ENCODE data around the gene ZNF575.

ZNF575 gene

DNA sequence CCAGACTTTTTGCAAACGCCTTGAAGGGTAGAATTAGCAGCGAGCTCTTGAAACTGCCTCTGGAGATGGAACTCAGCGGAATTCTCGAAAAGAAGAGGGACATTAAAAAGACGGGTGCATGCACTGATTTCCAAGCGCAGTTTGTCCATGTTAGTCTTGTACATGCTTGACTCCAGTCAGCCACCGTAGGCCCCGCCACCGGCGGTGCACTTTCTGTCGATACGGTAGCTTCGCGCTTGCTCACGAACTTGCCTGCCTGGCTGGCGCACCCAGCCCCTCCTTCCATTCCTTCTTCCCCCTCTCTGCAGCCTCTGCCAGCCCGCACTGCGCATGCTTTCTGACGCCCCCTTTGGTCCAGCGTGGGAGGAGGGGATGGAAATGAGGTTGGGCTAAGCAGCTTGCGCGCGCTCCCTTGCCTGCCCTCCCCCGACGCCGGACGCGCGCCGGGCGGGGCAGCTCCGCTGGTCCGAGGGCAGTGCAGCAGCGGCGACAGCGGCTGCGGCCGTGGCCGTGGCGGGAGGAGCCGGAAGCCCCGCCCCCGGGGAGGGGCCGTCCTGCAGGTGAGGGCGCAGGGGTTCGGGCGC lies at the start of gene ZNF575 (continued):
- TF ChIP-seq, protein P1, sequence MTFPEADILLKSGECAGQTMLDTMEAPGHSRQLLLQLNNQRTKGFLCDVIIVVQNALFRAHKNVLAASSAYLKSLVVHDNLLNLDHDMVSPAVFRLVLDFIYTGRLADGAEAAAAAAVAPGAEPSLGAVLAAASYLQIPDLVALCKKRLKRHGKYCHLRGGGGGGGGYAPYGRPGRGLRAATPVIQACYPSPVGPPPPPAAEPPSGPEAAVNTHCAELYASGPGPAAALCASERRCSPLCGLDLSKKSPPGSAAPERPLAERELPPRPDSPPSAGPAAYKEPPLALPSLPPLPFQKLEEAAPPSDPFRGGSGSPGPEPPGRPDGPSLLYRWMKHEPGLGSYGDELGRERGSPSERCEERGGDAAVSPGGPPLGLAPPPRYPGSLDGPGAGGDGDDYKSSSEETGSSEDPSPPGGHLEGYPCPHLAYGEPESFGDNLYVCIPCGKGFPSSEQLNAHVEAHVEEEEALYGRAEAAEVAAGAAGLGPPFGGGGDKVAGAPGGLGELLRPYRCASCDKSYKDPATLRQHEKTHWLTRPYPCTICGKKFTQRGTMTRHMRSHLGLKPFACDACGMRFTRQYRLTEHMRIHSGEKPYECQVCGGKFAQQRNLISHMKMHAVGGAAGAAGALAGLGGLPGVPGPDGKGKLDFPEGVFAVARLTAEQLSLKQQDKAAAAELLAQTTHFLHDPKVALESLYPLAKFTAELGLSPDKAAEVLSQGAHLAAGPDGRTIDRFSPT (tag by site-specific recombination; IDR thresholded peaks at IDR 0.05), result peak; percentile 36; the same call in 1 of the 2 replicates
- TF ChIP-seq ZNF521 (tag by site-specific recombination; IDR thresholded peaks at IDR 0.05) (no peak), ZNF302 (tag by site-specific recombination; IDR thresholded peaks at IDR 0.05; ENCODE audit: low read depth) (no peak), KLF8 (tag by site-specific recombination; IDR thresholded peaks at IDR 0.05) (no peak), ZNF768 (tag by site-specific recombination; IDR thresholded peaks at IDR 0.05) (no peak), ZFP69B (tag by site-specific recombination; IDR thresholded peaks at IDR 0.05) (peak; percentile 59), ZNF416 (tag by site-specific recombination; IDR thresholded peaks at IDR 0.05) (no peak), ZBTB17 (tag by site-specific recombination; IDR thresholded peaks at IDR 0.05) (peak; percentile 85), ZNF654 (tag by site-specific recombination; IDR thresholded peaks at IDR 0.05; ENCODE audit: low read depth) (no peak), MZF1 (tag by site-specific recombination; IDR thresholded peaks at IDR 0.05; ENCODE audit: borderline replicate concordance) (no peak), ZNF843 (tag by site-specific recombination; IDR thresholded peaks at IDR 0.05) (no peak; the same call in 1 of the 2 replicates), ZNF114 (tag by site-specific recombination; IDR thresholded peaks at IDR 0.05) (no peak), ZNF2 (tag by site-specific recombination; IDR thresholded peaks at IDR 0.05) (peak; percentile 15; the same call in 1 of the 2 replicates), ZBTB48 (tag by site-specific recombination; IDR thresholded peaks at IDR 0.05) (no peak), ZNF121 (tag by site-specific recombination; IDR thresholded peaks at IDR 0.05) (no peak)
- TF ChIP-seq, protein P2, sequence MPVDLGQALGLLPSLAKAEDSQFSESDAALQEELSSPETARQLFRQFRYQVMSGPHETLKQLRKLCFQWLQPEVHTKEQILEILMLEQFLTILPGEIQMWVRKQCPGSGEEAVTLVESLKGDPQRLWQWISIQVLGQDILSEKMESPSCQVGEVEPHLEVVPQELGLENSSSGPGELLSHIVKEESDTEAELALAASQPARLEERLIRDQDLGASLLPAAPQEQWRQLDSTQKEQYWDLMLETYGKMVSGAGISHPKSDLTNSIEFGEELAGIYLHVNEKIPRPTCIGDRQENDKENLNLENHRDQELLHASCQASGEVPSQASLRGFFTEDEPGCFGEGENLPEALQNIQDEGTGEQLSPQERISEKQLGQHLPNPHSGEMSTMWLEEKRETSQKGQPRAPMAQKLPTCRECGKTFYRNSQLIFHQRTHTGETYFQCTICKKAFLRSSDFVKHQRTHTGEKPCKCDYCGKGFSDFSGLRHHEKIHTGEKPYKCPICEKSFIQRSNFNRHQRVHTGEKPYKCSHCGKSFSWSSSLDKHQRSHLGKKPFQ (tag by site-specific recombination; IDR thresholded peaks at IDR 0.05), result no peak
- TF ChIP-seq, protein P3, sequence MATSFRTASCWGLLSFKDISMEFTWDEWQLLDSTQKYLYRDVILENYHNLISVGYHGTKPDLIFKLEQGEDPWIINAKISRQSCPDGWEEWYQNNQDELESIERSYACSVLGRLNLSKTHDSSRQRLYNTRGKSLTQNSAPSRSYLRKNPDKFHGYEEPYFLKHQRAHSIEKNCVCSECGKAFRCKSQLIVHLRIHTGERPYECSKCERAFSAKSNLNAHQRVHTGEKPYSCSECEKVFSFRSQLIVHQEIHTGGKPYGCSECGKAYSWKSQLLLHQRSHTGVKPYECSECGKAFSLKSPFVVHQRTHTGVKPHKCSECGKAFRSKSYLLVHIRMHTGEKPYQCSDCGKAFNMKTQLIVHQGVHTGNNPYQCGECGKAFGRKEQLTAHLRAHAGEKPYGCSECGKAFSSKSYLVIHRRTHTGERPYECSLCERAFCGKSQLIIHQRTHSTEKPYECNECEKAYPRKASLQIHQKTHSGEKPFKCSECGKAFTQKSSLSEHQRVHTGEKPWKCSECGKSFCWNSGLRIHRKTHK (tag by site-specific recombination; IDR thresholded peaks at IDR 0.05), result no peak
- TF ChIP-seq, protein P4, sequence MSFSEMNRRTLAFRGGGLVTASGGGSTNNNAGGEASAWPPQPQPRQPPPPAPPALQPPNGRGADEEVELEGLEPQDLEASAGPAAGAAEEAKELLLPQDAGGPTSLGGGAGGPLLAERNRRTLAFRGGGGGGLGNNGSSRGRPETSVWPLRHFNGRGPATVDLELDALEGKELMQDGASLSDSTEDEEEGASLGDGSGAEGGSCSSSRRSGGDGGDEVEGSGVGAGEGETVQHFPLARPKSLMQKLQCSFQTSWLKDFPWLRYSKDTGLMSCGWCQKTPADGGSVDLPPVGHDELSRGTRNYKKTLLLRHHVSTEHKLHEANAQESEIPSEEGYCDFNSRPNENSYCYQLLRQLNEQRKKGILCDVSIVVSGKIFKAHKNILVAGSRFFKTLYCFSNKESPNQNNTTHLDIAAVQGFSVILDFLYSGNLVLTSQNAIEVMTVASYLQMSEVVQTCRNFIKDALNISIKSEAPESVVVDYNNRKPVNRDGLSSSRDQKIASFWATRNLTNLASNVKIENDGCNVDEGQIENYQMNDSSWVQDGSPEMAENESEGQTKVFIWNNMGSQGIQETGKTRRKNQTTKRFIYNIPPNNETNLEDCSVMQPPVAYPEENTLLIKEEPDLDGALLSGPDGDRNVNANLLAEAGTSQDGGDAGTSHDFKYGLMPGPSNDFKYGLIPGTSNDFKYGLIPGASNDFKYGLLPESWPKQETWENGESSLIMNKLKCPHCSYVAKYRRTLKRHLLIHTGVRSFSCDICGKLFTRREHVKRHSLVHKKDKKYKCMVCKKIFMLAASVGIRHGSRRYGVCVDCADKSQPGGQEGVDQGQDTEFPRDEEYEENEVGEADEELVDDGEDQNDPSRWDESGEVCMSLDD (tag by site-specific recombination; IDR thresholded peaks at IDR 0.05), result no peak
- TF ChIP-seq, protein P5, sequence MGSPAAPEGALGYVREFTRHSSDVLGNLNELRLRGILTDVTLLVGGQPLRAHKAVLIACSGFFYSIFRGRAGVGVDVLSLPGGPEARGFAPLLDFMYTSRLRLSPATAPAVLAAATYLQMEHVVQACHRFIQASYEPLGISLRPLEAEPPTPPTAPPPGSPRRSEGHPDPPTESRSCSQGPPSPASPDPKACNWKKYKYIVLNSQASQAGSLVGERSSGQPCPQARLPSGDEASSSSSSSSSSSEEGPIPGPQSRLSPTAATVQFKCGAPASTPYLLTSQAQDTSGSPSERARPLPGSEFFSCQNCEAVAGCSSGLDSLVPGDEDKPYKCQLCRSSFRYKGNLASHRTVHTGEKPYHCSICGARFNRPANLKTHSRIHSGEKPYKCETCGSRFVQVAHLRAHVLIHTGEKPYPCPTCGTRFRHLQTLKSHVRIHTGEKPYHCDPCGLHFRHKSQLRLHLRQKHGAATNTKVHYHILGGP (tag by site-specific recombination; IDR thresholded peaks at IDR 0.05), result no peak
- TF ChIP-seq, protein P6, sequence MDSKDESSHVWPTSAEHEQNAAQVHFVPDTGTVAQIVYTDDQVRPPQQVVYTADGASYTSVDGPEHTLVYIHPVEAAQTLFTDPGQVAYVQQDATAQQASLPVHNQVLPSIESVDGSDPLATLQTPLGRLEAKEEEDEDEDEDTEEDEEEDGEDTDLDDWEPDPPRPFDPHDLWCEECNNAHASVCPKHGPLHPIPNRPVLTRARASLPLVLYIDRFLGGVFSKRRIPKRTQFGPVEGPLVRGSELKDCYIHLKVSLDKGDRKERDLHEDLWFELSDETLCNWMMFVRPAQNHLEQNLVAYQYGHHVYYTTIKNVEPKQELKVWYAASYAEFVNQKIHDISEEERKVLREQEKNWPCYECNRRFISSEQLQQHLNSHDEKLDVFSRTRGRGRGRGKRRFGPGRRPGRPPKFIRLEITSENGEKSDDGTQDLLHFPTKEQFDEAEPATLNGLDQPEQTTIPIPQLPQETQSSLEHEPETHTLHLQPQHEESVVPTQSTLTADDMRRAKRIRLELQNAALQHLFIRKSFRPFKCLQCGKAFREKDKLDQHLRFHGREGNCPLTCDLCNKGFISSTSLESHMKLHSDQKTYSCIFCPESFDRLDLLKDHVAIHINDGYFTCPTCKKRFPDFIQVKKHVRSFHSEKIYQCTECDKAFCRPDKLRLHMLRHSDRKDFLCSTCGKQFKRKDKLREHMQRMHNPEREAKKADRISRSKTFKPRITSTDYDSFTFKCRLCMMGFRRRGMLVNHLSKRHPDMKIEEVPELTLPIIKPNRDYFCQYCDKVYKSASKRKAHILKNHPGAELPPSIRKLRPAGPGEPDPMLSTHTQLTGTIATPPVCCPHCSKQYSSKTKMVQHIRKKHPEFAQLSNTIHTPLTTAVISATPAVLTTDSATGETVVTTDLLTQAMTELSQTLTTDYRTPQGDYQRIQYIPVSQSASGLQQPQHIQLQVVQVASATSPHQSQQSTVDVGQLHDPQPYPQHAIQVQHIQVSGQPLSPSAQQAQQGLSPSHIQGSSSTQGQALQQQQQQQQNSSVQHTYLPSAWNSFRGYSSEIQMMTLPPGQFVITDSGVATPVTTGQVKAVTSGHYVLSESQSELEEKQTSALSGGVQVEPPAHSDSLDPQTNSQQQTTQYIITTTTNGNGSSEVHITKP (tag by site-specific recombination; IDR thresholded peaks at IDR 0.05), result no peak

All from HEK293 (cell line).